22Rv1 (cell line): ENCODE measurements around the gene TIMM44.

Experiments used
- ZFX ChIP-seq: fragments of 450-650 bp; IDR thresholded peaks from 2 replicates; pipeline ENCODE4 v1.6.1; 2017; ENCODE audit warnings: antibody characterized with exemption, borderline replicate concordance
- TF ChIP-seq, protein P1 (sequence below): fragments of 450-650 bp; IDR thresholded peaks from 2 replicates; pipeline ENCODE4 v1.5.1; 2017; ENCODE audit warnings: mild to moderate bottlenecking

DNA sequence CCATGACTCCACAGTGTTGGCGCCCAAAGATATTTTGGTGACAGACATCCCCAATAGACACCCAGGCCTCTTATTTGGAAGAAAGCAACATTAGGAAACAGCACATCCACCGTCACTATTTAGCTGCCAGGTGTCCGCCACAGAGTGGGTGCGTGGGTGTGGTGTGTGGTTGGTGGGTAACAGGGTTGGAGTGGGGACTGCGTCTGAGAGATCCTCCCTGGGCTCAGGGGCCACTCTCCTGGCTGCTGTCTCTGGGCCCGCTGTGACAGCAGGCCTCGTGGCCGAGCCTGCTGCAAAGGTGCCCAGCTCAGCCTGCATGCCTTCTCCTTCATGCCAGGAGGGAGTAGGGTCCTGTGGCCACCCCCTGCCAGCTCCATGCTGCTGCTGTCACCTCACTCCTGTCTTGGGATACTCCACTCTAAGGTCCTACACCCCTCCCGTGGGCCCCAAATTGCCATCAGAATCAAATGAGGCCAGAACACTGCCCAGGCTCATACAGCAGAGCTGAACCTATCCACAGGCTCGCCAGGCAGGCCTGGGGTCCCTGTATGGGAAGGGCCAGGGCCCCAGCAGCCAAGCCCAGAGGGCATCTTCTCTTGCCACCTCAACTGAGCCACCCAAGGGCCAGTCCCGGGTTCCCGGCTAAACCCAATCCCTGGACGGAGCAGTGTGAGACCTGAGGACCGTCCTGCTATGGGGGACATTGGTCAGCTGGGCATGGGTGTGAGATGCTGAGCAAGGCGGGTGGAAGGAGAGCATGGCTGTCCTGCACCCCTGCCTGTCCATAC, 24.7 kb upstream of the TIMM44 start:
- TF ChIP-seq, protein P1, sequence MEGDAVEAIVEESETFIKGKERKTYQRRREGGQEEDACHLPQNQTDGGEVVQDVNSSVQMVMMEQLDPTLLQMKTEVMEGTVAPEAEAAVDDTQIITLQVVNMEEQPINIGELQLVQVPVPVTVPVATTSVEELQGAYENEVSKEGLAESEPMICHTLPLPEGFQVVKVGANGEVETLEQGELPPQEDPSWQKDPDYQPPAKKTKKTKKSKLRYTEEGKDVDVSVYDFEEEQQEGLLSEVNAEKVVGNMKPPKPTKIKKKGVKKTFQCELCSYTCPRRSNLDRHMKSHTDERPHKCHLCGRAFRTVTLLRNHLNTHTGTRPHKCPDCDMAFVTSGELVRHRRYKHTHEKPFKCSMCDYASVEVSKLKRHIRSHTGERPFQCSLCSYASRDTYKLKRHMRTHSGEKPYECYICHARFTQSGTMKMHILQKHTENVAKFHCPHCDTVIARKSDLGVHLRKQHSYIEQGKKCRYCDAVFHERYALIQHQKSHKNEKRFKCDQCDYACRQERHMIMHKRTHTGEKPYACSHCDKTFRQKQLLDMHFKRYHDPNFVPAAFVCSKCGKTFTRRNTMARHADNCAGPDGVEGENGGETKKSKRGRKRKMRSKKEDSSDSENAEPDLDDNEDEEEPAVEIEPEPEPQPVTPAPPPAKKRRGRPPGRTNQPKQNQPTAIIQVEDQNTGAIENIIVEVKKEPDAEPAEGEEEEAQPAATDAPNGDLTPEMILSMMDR: no peak
- no peak for TF ChIP-seq ZFX
